NCI-H1417 treated with DMSO at 0.1 percent for 48 hours (cell line): ENCODE data around the gene BDNF.

ENCODE experiments used
- DNase-seq: peaks from one replicate; lab custom pipeline; 2025; lab: John Stamatoyannopoulos, UW

Gene BDNF

GRCh38 chr11:27626269-27626937, 73.9 kb downstream of the BDNF start:
- DNase-seq: no peak

DNA sequence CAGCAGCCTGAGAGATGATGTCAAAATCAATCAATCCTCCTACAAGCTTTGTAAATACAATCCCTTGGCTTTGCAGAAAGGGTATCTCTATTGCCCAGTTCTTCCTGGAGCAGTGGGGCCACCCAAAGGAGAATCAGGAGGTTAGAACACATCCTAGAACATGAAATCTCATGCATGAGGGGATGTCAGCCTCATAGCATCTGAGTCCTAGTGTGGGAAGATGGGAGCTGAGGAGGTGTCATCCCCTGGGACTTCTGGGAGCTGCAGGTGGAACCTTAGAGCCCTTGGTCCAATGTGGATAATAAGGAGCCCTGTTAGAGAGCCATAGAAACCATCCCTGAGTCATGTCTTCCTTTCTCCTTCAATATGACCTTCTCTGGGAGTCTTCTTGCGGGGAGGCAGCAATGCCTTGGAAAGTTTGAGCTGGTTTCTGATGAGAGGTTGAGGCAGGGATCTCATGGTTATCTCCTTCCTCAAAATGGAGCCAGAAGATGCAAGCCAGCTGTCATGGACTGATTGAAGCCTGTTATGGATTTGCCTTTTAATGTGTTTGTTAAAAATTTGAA, 74.8 kb downstream of the BDNF start:
- DNase-seq: no peak

DNA sequence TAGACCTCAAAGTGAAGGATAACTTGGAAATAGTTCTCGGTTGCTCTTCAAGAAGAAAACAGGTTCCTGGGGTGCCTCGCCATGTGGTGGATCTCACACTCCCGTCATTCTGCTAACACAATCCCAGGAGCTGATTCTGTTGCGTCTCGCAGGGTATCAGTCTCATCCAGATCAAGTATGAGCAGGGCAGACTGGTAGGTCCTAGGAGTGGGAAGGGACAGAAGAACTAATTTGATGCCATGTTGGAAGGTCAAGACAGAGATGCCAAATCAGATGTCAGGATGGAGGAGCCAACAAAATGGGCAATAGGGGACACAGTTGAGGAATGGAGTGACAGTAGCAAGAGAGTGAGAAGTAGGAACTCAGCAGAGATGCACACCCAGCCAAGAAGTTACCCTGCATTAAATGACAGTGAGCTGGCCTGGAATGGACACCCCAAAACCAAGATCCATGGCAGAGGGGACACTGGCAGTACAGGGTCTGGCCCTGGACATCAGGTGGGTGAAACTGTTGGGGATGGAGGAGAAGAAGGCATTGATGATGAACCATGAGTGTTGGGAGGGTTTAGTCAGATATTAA, 76.2 kb downstream of the BDNF start:
- DNase-seq: no peak

DNA sequence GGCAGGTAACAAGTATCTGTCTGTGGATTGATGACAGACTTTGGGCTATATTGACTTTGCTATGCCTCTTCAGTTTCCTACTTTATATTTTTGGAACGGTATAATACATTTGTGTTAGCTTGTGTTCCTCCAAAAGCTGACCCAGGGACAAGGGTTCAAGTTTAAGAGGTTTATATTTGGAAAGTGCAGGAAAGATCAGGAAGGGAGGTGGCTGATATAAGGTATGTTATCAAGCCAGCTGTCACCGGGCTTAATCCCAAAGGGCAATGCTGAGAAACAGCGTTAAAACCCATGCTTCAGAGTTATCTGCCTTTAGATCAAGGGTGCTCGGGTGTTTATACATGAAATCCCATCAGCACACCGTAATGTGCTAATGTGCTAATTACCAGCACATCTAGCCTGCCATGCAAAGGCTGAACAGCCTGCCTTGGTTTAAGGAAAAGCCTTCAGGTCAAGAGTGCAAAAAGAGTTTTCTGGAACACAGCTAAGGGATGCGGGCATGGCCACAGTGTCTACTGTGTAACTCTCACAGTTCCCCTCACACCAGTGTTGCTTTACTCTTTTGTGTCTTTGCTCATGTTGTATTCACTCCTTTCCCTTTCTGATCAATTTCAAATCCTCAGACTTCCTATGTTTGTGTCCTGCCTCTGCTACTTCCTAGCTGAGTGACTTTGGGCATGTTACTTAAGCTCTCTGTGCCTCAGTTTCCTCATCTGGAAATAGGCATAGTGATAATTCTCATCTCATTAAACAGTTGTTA, 77.5 kb downstream of the BDNF start:
- DNase-seq: no peak

GRCh38 chr11:27621405-27622161, 78.7 kb downstream of the BDNF start:
- DNase-seq: no peak

- no peak for DNase-seq
These were observed 80.4 kb downstream of the BDNF start for GRCh38 chr11:27619763-27620335.

GRCh38 chr11:27619039-27619574, 81.1 kb downstream of the BDNF start:
- DNase-seq: no peak

DNA sequence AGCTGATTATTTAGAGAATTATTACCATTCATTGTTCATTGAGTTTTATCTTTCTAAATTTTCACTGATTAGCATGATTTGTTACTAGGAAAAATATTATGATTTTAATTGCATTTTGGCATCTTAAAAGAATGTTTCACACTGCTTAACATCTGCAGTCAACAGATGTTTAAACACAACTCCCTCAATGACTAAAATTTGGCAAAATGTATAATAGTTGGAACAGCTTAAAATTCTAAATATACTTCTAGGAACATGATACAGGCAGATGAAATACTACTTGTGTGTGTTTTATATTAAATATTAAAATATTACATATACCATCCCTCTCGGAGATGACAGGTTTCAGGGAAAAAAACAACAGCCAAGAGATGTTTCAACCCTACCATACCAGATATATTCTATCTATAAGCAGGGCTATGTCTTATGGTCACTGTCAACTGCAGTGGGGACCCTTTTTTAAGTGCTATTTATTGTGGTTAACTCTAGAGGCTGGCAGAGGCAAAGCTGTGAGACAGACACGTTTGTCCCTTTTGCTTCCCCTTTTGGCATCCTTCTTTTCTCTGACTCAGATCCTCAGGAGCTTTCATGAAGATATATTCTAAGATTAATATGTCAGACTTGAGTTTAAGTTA, 81.9 kb downstream of the BDNF start:
- no peak for DNase-seq

DNA sequence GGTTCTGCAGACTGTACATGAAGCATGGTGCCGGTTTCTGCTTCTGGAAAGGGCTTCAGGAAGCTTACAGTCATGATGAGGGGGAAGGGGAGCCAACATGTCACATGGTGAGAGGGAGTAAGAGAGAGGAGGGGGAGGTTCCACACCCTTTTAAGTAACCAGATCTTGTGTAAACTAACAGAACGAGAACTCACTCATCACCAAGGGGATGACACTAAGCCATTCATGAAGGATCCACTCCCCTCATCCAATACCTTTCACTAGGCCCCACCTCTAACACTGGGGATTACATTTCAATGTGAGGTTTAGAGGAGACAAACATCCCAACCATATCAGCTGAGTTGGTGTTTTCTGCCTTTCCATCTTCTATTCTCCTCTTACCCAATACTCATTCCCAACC, 83.5 kb downstream of the BDNF start:
- DNase-seq: no peak

GRCh38 chr11:27615833-27616232, 84.4 kb downstream of the BDNF start:
- DNase-seq: no peak

DNA sequence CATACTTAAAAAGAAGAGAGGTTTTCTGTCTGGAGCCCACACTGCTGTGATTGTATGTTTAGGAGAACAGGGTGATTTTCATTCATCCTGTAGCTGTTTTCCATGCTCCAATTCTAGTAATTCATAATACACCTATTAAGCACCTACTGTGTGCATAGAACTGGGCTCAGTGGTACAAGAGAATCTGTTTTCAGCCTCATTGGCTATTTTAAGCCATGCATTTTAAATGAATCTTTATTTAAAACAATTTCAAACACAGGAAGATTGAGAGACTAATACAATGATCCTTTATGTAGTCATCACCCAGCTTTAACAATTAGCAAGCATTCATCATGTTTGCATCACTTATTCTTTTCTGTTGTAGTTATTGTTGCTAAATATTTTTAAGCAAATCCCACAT, 86.2 kb downstream of the BDNF start:
- no peak for DNase-seq

DNA sequence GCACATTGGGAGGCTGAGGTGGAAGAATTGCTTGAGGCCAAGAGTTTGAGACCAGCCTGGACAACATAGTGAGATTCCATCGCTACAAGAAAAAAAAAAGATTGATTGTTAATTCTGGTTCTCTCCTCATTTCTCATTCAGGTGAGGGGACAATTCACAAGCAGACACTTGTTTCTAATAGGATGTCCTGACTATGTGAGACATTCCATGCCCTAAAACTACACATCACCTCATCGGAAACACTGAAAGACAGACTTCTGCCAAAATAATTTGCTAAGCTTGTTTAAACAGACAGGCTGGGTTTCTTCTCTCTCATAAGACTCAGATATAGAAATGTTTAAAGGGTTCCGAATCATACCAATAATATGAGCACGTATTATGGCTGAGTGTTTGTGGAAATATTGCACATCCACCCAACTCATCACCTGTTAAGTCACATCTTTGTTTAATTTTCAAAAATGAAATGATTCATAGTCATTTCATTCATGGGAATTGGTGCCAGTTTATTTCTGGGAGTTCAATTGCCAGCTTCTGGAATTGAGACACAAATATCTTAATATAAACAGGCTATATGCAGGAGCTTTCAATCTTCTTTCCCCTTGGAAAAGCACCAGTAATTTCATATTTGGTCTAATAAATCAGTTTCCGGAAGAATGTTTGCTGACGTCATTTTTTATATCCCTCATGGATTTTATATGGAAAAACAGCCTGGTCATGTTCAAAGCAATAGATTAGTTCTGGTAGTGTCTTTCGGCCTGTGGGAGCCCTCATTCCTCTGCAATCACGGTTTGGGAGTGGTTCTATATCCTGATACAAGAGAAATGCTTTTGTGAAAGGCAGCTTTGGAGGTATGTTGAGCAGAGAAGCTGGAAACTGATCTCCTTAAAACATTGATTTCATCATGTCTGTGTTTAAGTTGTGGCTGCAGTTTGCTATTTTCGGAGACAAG, 87.0 kb downstream of the BDNF start:
- no peak for DNase-seq

GRCh38 chr11:27611947-27612455, 88.3 kb downstream of the BDNF start:
- no peak for DNase-seq

- DNase-seq: no peak
These were observed 88.9 kb downstream of the BDNF start for GRCh38 chr11:27611390-27611789.

GRCh38 chr11:27610946-27611345, 89.3 kb downstream of the BDNF start:
- DNase-seq: no peak

GRCh38 chr11:27610280-27610679, 90.0 kb downstream of the BDNF start:
- no peak for DNase-seq

GRCh38 chr11:27608951-27609350, 91.3 kb downstream of the BDNF start:
- DNase-seq: no peak

- DNase-seq: no peak
These were observed 94.8 kb downstream of the BDNF start for GRCh38 chr11:27605422-27605821.
